Activated naive CD4-positive, alpha-beta T cell treated with anti-CD3 and anti-CD28 coated beads for 36 hours (primary cell): ENCODE measurements around the gene ELMOD1. TPM values are rescaled to one million over a fixed set of nuclear protein-coding genes. Genes with fewer than 3 reads are reported as not detected.

Experiments used
- CTCF ChIA-PET: fragments of 350-600 bp; sonication (Branson Sonifier 250); formaldehyde crosslinking; loops from one replicate; lab custom pipeline; 2021; ENCODE audit warnings: antibody characterized with exemption; lab: Charles Lee
- DNase-seq: peaks from one replicate; pipeline ENCODE4 v3.0.0-alpha.2; 2020
- H3K27ac Mint-ChIP-seq: one replicate; pipeline ENCODE4 v1.8.0; 2021; ENCODE audit warnings: mild to moderate bottlenecking, mixed read lengths
- H3K27me3 Mint-ChIP-seq: one replicate; pipeline ENCODE4 v1.8.0; 2021; ENCODE audit warnings: low read depth, mixed read lengths
- H3K36me3 Mint-ChIP-seq: one replicate; pipeline ENCODE4 v1.8.0; 2021; ENCODE audit warnings: low read depth, mixed read lengths
- H3K4me1 Mint-ChIP-seq: one replicate; pipeline ENCODE4 v1.8.0; 2021; ENCODE audit warnings: low read depth, mixed read lengths
- H3K4me3 Mint-ChIP-seq: one replicate; pipeline ENCODE4 v1.8.0; 2021; ENCODE audit warnings: mild to moderate bottlenecking, moderate library complexity, mixed read lengths
- H3K9me3 Mint-ChIP-seq: one replicate; pipeline ENCODE4 v1.8.0; 2021; ENCODE audit warnings: mixed read lengths
- intact Hi-C: fragments of 100-400 bp; cut with micrococcal nuclease; formaldehyde crosslinking; loops from one replicate; pipeline ENCODE4 v1.15.1; 2023
- total RNA-seq, 2 experiments: library from RNA; stranded (reverse); gene quantifications; one replicate each; pipeline ENCODE4 v1.2.3, GENCODE V29; 2021

Gene ELMOD1
- total RNA-seq, 2 experiments from 2014 or later, result not detected

- Mint-ChIP-seq H3K27me3 (peaks cover 16% of the 10 kb centered on the region), H3K4me1 (no peaks in the 10 kb centered on the region), H3K27ac (no peak overlapping the region), H3K36me3 (no peaks in the 10 kb centered on the region), H3K9me3 (no peaks in the 10 kb centered on the region), H3K4me3 (no peak overlapping the region)
- intact Hi-C loops, result no loop called here
- CTCF ChIA-PET, result no interaction called here
- no peak for DNase-seq
These were observed 122.1 kb downstream of the ELMOD1 start for GRCh38 chr11:107713009-107713408.

Other genes with a start within 250 kb of the ELMOD1 start
- gene CWF19L2, start 133.3 kb upstream of the ELMOD1 start, total RNA-seq, result 10 to 100 TPM; 16.9 to 17.9 TPM
- 10 to 100 TPM; 10.1 to 12.2 TPM for gene ALKBH8, start 25.4 kb upstream of the ELMOD1 start, total RNA-seq
- gene SLN, start 120.9 kb downstream of the ELMOD1 start, total RNA-seq, result not detected